GM06990 (cell line): ENCODE measurements around the gene CDH12.

ENCODE experiments used
- DNase-seq: peaks from one replicate; pipeline ENCODE4 v3.0.0-alpha.2; 2011; ENCODE audit not compliant: insufficient read length; ENCODE audit errors: extremely low read depth
- H3K27me3 ChIP-seq: replicated peaks from 2 replicates; pipeline ENCODE4 v1.6.0; 2011; ENCODE audit warnings: low read length; ENCODE audit not compliant: control insufficient read depth, insufficient read depth
- H3K36me3 ChIP-seq: 2 replicates; pipeline ENCODE4 v1.5.1; 2011; ENCODE audit warnings: low read length; ENCODE audit not compliant: control insufficient read depth, insufficient read depth
- H3K4me3 ChIP-seq: replicated peaks from 2 replicates; pipeline ENCODE4 v1.5.1; 2011; ENCODE audit warnings: low read depth, mild to moderate bottlenecking, control low read depth, low read length
- TF ChIP-seq, protein P1 (sequence below): IDR thresholded peaks from 2 replicates; pipeline ENCODE4 v1.5.1; 2011; ENCODE audit warnings: low read length, control low read depth, mild to moderate bottlenecking, inconsistent platforms; ENCODE audit not compliant: insufficient read depth, poor library complexity, severe bottlenecking

Gene CDH12

GRCh38 chr5:21783074-21783679, 1070.0 kb downstream of the CDH12 start:
- Histone ChIP-seq H3K36me3 (no peaks in the 10 kb centered on the region), H3K4me3 (no peak overlapping the region), H3K27me3 (no peaks in the 10 kb centered on the region)
- TF ChIP-seq, protein P1, sequence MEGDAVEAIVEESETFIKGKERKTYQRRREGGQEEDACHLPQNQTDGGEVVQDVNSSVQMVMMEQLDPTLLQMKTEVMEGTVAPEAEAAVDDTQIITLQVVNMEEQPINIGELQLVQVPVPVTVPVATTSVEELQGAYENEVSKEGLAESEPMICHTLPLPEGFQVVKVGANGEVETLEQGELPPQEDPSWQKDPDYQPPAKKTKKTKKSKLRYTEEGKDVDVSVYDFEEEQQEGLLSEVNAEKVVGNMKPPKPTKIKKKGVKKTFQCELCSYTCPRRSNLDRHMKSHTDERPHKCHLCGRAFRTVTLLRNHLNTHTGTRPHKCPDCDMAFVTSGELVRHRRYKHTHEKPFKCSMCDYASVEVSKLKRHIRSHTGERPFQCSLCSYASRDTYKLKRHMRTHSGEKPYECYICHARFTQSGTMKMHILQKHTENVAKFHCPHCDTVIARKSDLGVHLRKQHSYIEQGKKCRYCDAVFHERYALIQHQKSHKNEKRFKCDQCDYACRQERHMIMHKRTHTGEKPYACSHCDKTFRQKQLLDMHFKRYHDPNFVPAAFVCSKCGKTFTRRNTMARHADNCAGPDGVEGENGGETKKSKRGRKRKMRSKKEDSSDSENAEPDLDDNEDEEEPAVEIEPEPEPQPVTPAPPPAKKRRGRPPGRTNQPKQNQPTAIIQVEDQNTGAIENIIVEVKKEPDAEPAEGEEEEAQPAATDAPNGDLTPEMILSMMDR: no peak
- no peak for DNase-seq

GRCh38 chr5:21776466-21776865, 1076.7 kb downstream of the CDH12 start:
- TF ChIP-seq, protein P1: no peak

DNA sequence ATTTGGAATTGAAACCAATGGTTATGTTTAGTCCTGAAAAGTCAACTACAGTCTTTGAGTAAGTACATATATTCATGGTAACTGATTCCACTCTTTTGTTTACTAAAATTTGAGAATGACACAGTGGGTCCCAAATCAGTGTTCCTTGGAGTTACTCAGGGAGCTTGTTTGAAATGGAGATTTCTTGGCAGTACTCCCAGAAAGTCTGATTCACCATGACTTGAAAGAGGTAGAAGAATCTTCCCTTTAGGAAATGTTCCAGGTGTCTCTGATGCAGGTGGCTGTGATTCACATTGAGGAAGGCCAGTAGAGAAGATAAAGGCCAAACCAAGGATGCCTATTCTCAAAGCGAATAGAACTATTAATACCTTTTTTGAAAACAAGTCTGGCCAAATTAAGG, 1078.3 kb downstream of the CDH12 start:
- DNase-seq: no peak
- no peaks in the 10 kb centered on the region for H3K36me3 ChIP-seq
- TF ChIP-seq, protein P1: no peak
- no peaks in the 10 kb centered on the region for H3K27me3 ChIP-seq
- no peak overlapping the region for H3K4me3 ChIP-seq

More at GRCh38 chr5:21776466-21776865, 1076.7 kb downstream of the CDH12 start:
- H3K4me3 ChIP-seq: no peak overlapping the region
- H3K36me3 ChIP-seq: no peaks in the 10 kb centered on the region
- no peak for DNase-seq
- H3K27me3 ChIP-seq: no peaks in the 10 kb centered on the region

GRCh38 chr5:21774281-21774680, 1078.9 kb downstream of the CDH12 start:
- no peak for DNase-seq
- TF ChIP-seq, protein P1: no peak
- Histone ChIP-seq H3K4me3 (no peak overlapping the region), H3K27me3 (no peaks in the 10 kb centered on the region), H3K36me3 (no peaks in the 10 kb centered on the region)

DNA sequence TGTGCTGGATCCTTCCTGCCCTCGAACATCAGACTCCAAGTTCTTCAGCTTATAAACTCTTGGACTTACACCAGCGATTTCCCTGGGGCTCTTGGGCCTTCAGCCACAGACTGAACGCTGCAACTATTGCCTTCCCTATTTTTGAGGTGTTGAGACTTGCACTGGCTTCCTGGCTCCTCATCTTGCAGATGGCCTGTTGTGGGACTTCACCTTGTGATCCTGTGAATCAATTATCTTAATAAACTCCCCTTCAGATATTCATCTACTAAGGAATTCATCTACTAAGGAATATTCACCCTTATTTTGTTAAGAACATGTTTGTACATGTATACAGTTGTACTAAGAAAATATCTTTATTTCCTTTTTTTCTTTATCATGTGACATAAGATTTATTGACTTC, 1079.7 kb downstream of the CDH12 start:
- TF ChIP-seq, protein P1: no peak
- Histone ChIP-seq H3K4me3 (no peak overlapping the region), H3K27me3 (no peaks in the 10 kb centered on the region), H3K36me3 (no peaks in the 10 kb centered on the region)
- no peak for DNase-seq

GRCh38 chr5:21765406-21765805, 1087.7 kb downstream of the CDH12 start:
- Histone ChIP-seq H3K27me3 (no peaks in the 10 kb centered on the region), H3K36me3 (no peaks in the 10 kb centered on the region), H3K4me3 (no peak overlapping the region)
- TF ChIP-seq, protein P1: no peak
- DNase-seq: no peak
